ENCODE measurements around the gene NUCKS1.

The NUCKS1 gene, protein sequence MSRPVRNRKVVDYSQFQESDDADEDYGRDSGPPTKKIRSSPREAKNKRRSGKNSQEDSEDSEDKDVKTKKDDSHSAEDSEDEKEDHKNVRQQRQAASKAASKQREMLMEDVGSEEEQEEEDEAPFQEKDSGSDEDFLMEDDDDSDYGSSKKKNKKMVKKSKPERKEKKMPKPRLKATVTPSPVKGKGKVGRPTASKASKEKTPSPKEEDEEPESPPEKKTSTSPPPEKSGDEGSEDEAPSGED

DNA sequence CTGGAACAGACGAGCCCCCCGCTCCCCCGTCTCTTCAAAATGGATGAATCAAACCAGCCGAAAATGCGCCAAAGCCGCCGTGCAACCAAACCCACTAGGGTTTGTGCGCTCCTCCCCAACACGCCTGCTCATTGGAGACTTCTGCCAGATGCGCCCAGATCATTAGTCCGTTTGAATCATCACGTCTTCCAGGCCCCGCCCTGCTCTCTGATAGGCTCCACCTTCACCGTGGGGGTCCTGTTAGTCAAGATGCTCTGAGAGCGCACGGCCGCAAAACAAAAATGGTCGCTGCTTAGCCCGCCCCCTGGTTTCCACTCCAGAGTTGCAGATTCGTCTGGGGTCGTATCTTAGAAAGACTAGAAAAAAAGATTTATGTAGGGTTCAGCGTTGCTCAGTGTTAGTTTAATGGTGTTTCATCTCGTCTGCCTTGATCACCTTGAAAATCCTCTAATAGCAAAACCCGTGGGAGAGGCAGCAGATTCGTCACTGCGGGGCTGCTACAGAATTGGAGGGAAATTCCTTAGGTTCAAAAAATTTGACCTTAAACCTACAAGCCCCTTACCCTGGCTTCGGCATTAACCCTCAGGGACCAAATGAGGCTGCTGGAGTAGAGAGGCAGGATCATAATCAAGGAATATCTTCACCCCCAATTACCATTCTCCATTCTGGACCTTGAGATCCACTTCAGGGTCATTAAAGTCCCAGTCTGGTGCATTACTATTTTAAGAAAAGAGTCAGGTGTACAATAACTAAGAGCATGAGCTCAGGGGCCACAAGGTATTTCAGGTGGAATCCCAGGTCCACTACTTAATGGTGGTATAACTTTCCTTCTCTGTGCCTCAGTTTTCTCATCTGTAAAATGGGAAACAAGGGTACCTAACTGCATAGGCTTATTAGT lies at the start of gene NUCKS1:
NUCKS1 (minus strand) TSS at position 45 of the 898 bp plus-strand sequence. CDS start 209 bp downstream, outside the sequence.
- DNase-seq = peak; percentile 100

DNA sequence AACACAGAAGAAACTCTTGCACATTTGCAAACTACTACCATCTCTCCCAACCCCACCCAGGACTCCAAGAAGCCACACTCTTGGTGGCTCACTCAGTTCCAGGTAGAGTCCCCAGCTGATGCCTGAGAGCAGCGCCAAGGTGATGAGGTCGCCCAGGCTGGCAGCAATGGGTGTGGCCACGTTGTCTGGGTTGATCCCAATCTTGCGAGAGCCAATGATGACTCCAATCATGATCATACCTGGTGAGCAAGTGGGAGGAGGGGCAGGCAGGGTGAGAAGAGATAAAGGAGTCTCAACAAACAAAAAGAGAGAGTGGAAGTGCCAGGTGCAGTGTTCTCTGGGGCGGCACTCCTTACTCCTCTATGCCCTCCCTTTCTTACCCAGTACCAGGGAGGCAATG lies 48.6 kb upstream of the NUCKS1 start:
- no peak for DNase-seq

DNA sequence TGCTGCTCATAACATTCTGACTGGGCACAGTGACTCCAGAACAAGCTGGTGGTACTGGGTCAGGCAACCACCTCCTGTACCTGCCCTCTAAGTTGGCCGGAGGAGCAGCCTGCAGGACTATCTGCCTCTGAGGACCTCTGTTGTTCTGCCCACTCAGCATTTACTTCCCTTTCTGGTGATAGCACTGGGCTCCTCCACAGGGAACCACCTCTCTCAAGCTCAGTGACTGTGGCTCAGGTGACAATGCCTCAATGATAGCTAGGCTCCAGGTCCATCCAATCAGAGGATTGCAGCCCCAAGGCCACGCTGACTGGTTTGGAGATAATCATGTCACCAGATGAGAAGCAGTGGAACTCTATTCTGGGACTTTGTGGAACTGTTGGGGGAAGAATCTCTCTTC lies 47.2 kb upstream of the NUCKS1 start:
- no peak for DNase-seq

DNA sequence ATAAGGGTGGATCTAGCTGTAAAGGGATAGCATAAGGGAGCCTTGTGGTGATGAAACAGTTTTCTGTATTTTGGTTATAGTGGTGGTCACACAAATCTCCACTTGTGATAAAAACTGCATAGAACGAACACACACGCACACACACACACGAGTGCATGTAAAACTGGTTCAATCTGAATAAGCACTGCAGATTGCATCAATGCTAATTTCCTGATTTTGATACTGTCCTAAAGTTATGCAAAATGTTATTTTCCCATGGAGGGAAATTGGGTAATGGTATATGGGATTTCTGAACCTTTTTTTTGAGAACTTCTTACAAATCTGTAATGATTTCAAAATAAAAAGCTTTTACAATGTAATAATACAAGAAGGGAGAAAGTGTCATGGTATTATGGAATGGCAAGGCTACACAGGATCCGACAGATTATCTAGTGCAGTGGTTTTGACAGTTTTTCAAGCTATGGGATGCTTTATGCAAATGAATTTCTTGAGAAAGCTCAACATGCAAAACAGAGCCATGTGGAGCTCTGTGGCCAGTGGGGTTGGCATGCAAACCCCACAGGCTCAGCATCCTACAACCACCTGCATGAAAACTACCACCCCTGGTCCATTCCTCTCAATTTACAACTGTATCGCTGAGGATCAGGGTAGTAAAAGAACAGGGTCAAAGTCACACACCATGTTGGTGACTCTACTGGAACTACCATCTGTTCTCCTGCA lies 44.2 kb upstream of the NUCKS1 start:
- DNase-seq = no peak

DNA sequence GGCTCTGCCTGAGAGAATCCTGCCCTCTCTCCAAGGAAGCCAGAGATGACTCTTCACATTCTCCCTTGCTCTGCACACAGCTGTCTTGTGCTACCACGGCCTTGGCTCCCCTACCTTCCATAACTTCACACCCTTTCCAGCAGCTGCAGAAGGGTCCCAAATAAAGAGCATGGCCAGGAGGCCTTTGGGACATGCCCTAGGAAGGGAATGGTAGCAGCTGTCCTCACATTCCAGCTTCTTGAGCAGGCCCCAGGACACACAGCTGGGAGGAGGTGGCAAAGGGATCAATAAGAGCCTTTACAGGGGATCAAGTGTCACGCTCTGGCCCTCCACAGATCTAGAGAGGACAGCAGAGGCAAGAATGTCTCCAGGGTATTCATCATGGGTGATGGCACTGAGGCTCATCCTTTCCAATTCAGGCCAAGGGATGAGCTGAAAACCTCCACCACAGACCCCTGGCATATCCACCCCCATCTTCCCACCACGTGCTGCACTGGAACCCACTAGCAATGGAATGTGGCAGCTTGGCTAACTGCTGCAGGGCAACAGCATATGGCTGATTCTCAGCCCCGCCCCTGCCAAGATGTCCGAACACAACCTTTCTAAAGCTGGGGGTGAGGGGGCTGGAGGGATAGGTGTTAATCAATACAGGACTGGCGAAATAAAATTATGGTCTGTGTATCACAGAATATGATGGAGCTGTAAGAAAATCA lies 43.1 kb upstream of the NUCKS1 start:
- no peak for DNase-seq

DNA sequence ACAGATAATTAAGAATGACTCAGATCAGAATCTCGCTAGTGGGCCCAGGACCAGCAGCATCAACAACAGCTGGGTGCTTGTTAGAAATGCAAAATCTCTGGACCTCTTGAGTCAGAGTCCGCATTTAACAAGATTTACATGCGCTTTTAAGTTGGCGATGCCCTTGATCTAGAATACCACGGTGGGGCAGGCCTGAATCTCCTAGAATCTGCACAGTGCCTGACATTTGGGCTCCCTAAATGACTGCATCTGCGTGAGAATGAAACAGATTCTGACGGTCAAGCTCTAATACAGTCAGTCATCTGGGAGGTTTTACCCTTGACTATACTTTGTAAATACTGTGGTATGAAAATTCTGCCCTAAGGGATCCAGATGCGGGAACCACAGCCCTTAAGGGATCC lies 42.5 kb upstream of the NUCKS1 start:
- no peak for DNase-seq

DNA sequence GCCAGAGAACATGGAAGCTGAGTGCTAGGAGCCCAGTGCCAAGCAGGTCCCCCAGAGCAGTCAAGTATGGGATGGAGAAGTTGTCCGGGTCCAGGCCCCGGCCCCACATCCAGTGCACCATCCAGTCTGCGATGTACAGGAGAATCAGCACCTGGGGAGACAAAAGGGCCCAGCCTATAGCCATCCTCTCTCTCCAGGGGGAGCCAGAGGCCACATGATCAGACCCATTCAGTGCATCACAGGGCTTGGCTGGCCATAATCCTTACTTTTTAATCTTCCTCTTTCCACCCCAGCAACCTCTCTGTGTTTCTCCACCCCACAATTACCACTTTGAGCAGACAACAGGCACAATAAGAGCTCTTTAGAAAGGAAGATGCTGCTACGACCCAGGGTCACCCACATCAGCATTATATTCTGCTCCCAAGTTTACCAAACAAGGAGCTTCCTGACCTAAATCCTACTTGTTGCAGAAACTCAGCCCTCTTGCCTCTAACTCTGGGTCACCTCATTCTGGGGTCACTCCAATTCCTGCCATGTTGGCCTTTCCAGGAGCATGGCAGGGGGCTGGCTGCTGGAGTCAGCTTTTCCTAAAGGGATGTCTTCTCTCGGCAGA lies 41.7 kb upstream of the NUCKS1 start:
- DNase-seq = peak; percentile 83

DNA sequence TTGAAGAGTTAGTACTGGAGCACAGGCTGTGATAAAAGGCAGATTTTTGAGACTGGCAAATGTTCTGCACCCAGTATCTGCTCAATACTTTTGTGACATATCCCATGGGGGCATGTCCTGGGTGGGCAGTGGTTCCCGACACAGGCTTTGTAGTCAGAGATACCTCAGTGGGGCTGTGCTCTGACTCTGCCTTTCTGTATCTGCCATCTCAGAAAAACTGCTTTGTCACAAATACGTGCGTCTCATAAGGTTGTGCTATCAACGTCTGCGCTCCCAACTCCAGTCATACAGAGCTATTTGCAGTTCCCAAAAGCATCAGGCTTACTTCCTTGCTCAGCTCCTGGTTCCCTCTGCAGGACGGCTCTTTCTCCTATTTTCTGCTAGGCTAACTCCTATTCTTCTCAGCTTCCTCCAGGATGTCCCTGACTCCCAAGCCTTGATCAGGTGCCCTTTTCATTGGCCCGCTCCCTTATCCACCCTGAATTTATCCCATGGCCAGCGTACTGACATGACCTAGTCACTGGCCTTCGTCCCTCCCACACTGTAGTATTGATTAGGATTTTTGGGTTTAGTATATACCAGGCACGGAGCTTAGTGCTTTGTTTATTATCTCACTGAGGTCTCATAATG lies 37.4 kb upstream of the NUCKS1 start:
- no peak for DNase-seq

DNA sequence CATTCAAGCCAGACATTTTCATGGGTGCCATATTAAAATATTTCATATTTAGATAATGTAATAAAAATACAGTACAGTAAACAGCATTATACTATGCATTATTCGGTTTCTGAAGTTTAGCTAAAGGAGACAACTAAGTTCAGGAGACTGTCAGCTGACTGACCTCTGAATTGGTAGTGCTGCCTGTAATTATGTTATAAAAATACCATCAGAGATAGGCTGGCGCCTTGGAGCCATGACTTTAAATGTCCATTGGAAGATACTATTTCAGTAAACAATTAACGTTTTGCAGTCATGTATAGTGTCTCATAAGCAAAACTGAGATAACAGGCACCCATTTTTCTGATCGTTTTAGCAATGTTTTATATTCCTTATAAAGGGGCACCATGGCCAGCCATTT lies 36.6 kb upstream of the NUCKS1 start:
- no peak for DNase-seq

DNA sequence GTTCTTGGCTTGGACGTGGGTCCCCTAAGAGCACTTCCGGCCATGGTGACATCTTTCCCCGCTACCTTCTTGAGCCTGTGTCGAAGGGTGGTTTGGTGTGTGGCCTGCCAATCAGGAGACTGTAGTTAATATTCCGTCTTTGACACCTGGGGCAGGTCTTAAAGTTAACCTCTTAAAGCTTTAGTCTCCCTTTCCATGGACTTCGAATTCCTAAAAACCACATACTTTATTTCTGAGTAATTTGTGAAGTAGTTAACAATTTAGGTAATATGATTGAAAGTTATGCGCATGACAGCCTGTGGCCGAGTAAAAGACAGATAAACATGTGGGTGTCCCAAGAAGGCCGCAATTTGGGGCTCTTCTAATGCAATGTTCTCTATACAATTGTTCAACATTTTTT lies 35.5 kb upstream of the NUCKS1 start:
- DNase-seq = no peak

DNA sequence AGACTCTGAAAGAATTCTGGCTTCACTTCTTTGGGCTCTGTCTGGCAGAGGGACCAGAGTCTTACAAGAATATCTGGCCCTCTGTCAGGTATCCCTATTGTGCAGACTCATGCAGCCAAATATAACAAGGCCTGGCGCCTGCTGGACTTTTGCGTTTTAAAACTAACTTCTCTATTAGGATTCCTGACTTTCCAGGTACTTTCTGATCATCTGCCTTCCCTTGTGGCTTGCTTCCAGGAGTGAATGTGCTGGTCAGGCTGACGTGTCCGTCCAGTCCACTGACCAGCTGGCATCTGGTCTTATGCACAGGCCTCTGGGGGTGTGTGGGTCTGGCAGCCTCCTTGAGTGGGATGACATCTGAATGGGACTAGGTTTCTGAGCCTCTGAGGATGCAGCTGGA lies 33.9 kb upstream of the NUCKS1 start:
- DNase-seq = no peak

DNA sequence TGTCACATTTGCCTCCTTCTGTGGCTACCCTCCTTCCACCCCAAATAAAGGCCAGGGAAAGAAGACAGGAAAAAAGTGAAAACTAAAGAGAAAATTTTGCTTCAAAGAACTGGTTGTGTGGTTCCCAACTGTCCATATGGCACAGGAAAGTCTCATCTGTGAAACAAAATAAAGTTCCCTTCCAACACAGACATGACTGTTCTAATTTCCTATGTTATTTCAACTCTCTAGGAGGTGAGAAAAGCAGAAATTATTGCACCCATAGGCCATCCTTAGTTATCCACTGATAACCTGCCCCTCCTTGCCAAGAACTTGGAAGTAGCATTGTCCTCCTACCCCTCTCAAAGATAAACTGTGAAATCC lies 33.4 kb upstream of the NUCKS1 start:
- no peak for DNase-seq

DNA sequence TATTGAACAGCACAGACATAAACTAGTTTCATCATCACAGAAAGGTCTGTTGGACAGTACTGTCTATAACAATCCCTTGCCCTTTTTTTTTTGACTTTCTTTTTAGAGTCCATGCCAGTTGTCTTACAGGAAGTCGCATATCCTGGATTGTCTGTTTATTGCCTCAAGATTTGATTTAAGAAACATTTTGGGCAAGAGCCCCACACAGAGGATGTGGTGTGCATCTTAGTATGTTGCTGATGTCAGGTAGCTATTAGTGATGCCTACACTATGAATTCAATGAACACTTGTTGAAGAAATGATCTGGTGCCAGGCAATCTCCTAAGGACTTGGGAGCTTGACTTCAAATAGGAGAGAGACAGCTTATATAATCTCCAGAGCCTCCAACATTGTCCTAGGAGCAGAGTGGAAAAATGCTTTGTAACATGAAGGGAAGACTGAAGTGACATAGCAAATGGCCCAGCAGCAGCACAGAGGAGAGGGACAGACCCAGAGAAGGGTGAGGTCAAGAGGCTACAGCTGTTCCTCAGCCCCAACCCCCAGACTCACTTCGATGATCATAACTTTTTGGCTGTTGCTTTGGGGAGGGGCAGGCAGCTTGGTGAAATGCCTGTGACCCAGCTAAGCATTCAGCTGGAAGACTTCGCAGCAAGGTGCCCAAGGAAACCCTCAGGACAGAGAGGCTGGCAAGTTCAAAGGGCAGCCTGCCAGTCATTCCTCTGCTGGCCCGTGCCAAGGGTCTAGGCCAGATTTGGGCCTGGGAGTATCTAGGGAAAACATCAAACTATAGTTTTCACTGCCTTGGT lies 32.8 kb upstream of the NUCKS1 start:
- no peak for DNase-seq

DNA sequence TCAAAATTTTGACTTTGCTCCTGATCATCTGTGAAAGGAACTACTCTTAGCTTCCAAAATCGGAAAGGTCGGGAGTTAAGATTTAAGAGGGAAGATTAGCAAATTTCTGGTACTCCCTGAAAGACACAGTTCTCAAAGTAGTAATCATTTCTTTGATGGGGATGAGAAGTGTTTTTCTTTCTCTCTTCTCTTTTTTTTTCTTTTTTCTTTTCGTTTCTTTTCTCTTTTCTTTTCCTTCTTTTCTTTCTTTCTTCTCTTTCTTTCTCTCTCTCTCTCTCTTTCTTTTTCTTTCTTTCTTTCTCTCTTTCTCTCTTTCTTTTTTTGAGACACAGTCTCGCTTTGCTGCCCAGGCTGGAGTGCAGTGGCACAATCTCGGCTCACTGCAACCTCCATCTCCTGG lies 30.4 kb upstream of the NUCKS1 start:
- no peak for DNase-seq

DNA sequence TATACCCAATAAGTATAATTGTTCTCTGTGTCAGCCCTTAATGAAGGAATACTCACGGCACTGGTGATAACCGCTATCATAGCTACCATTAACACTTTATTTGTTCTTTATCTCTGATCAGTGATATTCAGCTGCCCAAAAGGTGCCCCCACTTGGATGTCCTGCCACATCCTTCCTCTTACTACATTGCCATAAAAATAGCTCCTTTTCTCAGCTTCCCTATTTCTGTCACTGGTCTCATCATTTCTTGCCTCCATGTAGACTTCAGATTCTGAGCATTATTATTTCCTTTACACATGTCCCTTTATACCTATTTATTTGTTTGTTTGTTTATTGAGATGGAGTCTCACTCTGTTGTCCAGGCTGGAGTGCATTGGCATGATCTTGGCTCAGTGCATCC lies 28.0 kb upstream of the NUCKS1 start:
- no peak for DNase-seq

DNA sequence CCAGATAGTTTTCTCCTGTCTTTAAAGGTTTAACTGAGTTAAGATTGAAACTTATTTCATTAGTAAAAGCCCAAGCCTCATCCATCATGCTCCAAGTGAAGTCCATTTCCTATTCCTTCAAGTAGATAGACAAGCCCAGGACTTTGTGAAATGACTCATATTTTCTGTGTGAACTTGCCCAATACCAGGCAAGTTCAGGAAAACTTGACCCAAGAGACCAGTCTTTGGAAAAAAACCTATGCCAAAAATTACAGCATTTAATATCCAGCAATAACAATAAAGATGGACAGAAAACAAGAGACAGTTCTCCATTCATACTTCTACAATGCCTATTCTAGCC lies 25.7 kb upstream of the NUCKS1 start:
- peak; percentile 46 for DNase-seq

DNA sequence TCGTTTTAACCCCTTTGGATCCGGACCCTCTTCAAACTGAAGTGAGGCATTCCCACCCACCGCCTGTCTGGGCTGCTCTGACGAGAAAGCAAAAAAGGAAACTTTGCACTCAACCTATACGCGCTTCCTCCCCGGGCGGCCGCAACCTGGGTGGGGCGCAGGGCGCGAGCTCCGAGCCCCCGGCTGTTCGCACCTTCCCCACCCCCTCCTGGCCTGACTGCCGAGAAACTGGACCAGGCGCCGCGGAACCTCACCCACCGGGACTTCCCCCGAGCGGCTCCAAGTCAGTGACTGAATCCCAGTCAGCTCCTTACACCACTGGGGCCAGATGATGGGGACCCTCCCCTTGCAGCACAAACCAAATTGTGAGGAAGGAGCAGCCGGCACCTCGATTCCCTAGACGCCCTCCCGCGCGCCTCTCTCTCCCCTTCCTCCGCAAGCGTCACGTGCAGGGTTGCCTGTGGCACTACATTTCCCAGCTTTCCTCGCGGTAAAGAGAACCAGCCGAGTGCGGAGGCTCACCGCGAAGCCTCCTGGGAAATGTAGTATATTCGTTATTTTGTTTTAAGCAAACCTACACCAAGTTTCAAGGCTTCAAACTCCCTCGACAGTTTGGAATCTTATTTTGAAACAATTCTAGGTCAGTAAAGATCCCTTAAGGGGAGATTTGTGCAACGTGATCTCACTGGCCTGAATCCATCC lies 25.2 kb upstream of the NUCKS1 start, which contains the start of gene RAB29:
RAB29 (minus strand) TSS at position 468 of the 702 bp plus-strand sequence. CDS start 526 bp downstream, outside the sequence.
- DNase-seq = peak; percentile 87

DNA sequence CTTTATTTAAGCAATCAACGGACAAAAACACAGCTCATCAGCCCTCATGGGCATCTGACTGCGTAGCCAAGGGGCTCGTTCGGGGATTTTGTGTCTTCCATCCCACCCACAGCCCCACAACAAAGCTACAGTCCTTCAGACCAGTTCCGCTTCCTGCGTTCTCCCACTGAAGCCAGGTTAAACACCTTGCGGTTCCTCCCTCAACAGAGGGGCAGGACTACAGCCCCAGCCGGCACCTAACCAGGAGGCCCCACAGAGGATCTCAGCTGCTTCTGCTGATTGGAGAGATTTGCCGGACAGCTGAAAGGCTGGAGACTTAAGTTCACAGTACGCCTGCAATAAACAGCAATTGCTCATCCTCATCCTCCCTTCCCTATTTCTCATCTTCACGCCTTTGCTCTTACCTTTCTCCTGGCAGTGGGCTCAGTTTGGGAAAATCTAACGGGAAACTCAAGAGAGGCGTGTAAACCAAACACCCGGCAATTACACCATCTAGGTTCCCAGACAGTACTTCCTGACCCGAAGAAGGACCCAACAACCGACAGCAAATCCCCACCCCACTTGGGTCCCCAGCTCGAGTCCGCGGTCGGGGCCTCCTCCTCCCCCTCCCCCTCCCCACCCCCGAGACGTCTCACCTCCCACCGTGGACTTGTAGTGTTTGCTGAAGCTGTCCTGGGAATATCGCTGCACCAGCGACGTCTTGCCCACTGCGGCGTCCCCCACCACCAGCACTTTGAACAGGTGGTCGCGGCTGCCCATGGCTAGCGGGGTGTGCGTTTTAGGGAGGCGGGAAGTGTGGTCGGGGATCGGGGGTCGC lies 24.4 kb upstream of the NUCKS1 start:
- peak; percentile 45 for DNase-seq

DNA sequence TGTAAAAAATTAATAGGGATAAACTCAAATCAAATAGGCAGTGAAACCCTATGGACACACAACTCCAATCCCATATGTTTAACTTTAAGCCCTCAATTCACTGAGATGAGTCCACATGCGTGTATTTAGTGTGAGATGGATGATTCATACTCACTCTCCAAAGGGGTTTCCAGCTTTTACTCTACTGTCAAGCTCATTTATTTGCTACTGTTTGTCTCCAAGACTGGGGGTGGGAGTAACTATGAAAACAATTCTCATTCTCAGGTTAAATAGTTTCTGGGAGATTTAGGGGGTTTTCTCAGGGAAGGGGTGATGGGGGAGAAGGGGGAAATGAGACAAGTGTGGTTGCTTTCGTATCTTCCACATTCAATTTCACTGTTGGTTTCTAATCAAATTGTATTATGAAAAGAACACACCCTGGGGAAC lies 22.6 kb upstream of the NUCKS1 start:
- DNase-seq = no peak

DNA sequence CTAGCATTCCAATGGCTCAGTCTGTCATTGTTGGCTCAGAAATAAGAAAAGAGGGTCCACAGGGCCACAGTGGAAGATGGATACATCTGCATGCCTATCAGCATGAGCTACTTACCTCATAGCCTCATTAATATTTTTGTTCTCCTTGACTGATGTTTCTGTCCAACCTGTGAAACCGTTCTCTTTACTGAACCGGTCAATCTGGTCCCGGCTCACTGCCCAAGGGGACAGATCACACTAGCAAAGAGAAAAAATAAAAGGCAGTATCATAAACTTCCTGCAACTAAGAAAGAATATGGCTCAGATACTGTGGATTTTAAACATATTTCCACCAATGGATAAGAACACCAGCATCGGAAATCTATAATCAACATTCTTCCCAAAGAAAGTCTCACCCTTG lies 20.6 kb upstream of the NUCKS1 start:
- no peak for DNase-seq

Measured in DMS53 (cell line).